ENCODE results near the gene SLC17A5. TPM values are rescaled to one million over a fixed set of nuclear protein-coding genes. Genes with fewer than 3 reads are reported as not detected.
"Not testable (repeated sequence)": the region's sequence is repeated elsewhere in the genome, so short reads cannot be mapped to it uniquely, and the experiment has no call there.

SLC17A5 gene
- total RNA-seq, 1 experiment from 2014 or later: 4.1 TPM

DNA sequence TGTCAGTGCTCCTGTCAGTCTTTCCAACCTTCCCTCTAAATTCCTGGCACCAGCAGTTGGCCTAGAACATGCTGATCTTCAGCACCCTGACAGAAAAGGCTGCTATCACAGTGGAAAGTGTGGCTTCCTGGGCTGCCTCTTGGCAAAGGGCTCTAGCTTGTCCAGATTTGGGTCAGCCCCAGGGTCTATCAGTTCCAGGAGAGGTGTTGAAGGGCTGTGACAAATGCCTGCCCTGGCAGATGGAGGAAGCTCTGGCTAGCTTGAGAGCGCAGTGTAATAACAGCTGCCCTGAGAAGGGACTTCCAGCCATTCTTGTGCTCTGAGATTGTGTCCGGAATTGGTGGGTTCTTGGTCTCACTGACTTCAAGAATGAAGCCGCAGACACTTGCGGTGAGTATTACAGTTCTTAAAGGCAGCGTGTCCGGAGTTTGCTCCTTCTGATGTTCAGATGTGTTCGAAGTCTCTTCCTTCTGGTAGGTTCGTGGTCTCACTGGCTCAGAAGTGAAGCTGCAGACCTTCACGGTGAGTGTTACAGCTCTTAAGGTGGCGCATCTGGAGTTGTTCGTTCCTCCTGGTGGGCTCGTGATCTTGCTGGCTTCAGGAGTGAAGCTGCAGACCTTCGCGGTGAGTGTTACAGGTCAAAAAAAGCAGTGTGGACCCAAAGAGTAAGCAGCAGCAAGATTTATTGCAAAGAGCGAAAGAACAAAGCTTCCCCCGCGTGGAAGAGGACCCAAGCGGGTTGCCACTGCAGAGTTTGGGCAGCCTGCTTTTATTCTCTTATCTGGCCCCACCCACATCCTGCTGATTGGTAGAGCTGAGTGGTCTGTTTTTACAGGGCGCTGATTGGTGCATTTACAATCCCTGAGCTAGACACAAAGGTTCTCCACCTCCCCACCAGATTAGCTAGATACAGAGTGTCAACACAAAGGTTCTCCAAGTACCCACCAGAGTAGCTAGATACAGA lies 82.3 kb downstream of the SLC17A5 start:
- H3K27me3 ChIP-seq; DNase-seq; H3K4me3 ChIP-seq; H3K36me3 ChIP-seq; H3K4me1 ChIP-seq; H3K9me3 ChIP-seq (replicated peaks); H3K27ac ChIP-seq: not testable (repeated sequence)

DNA sequence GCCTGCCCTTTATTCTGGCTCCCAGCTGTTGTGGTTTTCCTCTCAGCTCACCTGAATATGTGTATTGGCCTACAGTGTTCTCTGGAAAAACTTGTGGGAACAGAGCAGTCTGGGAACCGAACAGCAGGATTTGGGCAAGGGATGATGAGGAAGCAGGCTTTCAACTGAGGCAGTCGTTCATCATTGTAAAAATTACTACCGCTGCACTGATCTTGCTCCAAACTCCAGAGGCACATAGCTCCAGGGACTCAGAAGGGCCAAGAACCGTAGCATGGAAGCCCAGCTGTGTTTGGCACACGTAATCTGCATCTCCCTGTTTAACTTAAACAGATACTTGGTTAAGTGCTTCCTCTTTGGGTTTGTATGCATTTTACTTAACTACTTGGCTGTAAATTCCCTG lies 84.7 kb downstream of the SLC17A5 start:
- no peak for DNase-seq
- Histone ChIP-seq H3K27ac (no peak overlapping the region), H3K27me3 (no peaks in the 10 kb centered on the region), H3K36me3 (no peaks in the 10 kb centered on the region), H3K4me1 (peaks cover 15% of the 10 kb centered on the region), H3K4me3 (no peak overlapping the region), H3K9me3 (replicated peaks) (no peaks in the 10 kb centered on the region)

DNA sequence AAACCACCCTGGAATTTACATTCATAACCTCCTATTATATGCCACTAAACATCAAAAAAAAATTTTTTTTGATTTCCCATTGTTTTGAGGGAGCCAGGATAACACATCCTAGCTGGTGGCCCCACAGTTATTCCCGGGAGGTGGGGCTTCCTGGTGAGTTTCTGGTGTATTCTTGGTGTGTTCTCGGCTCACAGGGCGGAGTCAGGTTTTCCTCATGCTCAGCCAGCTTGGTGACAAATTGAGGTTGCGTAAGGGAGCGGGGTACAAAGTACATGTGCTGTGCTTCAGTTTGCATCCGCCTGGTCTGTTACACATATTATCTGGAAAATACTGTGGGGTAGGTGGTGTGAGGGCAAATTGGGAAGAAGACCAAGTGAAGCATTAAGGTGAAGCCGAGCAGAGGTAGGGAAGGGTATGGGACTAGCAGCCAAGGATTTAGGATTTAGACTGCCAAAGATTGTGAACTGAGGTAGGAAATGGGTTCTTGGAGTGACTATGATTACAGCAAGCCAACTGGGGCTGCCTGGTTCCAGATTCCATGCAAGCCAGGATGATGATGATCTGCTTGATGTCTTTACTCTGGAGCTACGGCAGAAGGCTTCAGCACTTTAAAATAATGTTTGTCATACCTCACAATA lies 86.7 kb downstream of the SLC17A5 start:
- Histone ChIP-seq H3K27ac (no peak overlapping the region), H3K4me3 (no peak overlapping the region), H3K4me1 (peaks cover 15% of the 10 kb centered on the region), H3K27me3 (no peaks in the 10 kb centered on the region), H3K36me3 (no peaks in the 10 kb centered on the region), H3K9me3 (replicated peaks) (no peaks in the 10 kb centered on the region)
- no peak for DNase-seq

DNA sequence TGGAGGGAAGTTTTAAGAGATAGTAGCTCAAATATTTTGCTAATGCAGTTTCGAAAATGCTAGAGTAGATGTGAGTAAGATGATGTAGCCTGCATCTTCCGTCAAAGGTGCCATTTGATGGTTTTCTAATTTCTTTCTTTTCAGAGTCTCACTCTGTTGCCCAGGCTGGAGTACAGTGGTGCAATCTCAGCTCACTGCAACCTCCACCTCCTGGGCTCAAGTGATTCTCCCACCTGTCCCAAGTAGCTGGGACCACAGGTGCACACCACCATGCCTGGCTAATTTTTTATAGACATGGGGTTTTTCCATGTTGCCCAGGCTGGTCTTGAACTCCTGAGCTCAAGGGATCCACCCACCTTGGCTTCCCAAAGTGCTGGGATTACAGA lies 87.3 kb downstream of the SLC17A5 start:
- not testable (repeated sequence) for DNase-seq; H3K36me3 ChIP-seq; H3K27me3 ChIP-seq; H3K4me3 ChIP-seq; H3K9me3 ChIP-seq (replicated peaks)
- H3K27ac ChIP-seq: peak overlapping the region; percentile 16; the same call in 1 of the 2 replicates
- H3K4me1 ChIP-seq: peaks cover 15% of the 10 kb centered on the region

DNA sequence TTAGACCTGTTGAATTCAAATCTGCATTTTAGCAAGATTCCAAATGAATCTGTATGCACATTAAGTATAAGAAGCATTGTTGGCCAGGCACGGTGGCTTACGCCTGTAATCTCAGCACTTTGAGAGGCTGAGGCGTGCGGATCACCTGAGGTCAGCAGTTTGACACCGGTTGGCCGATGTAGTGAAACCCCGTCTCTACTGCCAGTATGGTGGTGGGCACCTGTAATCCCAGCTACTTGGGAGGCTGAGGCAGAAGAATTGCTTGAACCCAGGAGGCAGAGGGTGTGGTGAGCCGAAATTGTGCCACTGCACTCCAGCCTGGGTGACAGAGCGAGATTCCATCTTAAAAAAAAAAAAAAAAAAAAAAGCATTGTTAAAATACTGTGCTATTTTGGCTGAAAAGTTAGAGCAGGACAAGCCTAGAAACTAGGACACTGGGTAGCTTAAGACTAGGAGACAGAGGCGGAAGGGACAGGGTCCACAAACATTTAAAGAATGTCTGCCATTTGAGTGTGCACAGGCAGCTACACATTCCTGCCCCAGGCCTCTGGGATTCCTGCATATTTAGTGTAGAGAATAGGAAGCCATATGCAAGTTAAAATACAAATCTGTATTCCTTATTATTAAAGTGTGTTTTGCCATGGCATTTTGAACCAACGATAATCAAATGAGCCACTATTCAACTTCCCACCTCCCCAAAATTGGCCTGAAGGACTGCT lies 87.9 kb downstream of the SLC17A5 start:
- DNase-seq: peak; percentile 29 to 51
- no peaks in the 10 kb centered on the region for H3K36me3 ChIP-seq
- no peak overlapping the region for H3K4me3 ChIP-seq
- H3K9me3 ChIP-seq (replicated peaks): no peaks in the 10 kb centered on the region
- H3K27me3 ChIP-seq: no peaks in the 10 kb centered on the region
- H3K27ac ChIP-seq: peak overlapping the region; percentile 31
- peaks cover 15% of the 10 kb centered on the region for H3K4me1 ChIP-seq

DNA sequence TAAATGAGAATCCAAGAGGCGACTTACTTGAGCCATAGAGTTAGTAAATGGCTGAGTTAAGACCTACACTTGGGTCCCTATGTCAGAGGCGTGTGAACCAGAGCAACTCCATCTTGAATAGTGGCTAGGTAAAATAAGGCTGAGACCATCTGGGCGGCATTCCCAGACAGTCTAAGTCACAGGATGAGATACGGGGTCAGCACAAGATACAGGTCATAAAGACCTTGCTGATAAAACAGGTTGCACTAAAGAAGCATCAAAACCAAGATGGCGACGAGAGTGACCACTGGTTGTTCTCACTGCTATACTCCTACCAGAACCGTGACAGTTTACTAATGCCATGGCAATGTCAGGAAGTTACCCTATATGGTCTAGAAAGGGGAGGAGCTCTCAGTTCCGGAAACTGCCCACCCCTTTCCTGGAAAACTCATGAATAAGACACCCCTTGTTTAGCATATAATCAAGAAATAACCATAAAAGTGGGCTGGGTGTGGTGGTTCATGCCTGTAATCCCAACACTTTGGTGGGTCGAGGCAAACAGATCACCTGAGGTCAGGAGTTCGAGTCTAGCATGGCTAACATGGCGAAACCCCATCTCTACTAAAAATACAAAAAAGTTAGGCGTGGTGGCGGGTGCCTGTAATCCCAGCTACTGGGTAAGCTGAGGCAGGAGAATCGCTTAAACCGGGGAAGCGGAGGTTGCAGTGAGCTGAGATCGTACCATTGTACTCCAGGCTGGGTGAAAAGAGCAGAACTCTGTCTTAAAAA lies 89.0 kb downstream of the SLC17A5 start:
- no peaks in the 10 kb centered on the region for H3K27me3 ChIP-seq
- no peaks in the 10 kb centered on the region for H3K36me3 ChIP-seq
- no peak overlapping the region for H3K4me3 ChIP-seq
- no peak for DNase-seq
- peaks cover 15% of the 10 kb centered on the region for H3K4me1 ChIP-seq
- no peak overlapping the region for H3K27ac ChIP-seq
- H3K9me3 ChIP-seq (replicated peaks): no peaks in the 10 kb centered on the region

DNA sequence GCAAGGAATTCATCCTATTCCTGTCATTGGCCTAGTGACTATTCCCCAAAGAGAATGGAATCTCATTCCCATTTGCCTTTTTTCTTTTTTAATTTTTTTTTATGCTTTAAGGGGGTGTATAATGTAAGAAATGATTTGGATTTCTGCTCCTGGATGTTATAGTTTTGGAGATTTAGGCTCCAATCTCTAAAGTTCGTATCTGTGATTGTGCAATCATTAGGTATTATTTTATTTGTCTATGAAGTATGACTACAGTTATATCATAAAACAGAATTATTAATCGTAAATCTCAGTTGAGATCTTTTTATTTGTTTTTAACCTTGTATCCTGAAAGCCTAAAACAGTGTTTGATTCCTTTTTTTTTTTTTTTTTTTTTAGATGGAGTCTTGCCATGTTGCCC lies 91.2 kb downstream of the SLC17A5 start:
- Histone ChIP-seq H3K27me3 (no peaks in the 10 kb centered on the region), H3K36me3 (no peaks in the 10 kb centered on the region), H3K27ac (no peak overlapping the region), H3K4me3 (no peak overlapping the region), H3K9me3 (replicated peaks) (no peaks in the 10 kb centered on the region), H3K4me1 (peaks cover 15% of the 10 kb centered on the region)
- DNase-seq: no peak

DNA sequence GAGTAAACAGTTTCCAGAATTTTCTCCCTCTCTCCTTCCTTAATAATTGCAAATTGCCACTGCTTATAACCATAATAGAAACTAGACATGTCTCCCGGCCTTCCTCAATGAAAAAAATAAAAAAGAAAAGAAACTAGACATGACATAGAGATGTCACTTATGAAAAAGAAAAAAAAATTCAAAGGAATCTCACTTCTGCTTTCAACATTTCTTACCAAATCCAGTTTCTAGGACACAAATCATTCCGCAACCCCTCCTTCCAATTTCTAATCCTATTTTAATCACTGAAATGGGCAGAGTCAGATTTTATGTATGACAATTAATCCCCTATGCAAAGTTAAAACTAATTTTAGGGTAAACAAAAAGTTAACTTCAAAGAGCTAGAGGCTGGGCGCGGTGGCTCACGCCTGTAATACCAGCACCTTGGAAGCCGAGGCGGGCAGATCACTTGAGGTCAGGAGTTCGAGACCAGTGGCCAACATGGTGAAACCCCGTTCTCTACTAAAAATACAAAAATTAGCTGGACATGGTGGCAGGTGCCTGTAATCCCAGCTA lies 92.9 kb downstream of the SLC17A5 start:
- no peak overlapping the region for H3K27ac ChIP-seq
- no peak overlapping the region for H3K4me3 ChIP-seq
- no peak for DNase-seq
- H3K27me3 ChIP-seq: no peaks in the 10 kb centered on the region
- no peaks in the 10 kb centered on the region for H3K36me3 ChIP-seq
- H3K9me3 ChIP-seq (replicated peaks): no peaks in the 10 kb centered on the region
- H3K4me1 ChIP-seq: peaks cover 6% of the 10 kb centered on the region

DNA sequence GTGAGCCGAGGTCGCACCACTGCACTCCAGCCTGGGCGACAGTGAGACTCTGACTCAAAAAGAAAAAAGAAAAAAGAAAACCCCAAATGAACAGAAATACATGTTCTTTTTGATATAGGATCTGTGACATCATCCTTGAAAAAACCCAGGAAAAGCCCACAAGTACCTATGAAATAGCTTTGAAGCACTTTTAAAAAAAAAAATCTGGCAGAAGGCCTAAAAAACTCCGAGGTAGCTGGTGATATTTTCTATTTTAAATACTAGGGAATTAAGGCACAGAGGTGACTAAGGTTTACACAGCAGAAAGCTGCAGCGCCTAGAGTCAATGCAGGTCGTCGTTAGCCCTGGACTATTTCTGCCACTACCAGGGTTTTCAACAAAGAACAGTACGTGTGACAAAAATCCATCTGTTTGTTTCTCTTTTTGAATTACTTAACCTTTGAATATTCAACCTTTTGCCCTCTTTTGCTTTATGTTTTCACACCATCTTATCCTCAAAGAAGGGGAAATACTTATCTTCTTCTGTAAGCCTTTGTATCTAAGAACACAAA lies 93.5 kb downstream of the SLC17A5 start:
- Histone ChIP-seq H3K27ac (no peak overlapping the region), H3K36me3 (no peaks in the 10 kb centered on the region), H3K4me3 (no peak overlapping the region), H3K27me3 (no peaks in the 10 kb centered on the region), H3K4me1 (peaks cover under 1% of the 10 kb centered on the region), H3K9me3 (replicated peaks) (no peaks in the 10 kb centered on the region)
- no peak for DNase-seq

DNA sequence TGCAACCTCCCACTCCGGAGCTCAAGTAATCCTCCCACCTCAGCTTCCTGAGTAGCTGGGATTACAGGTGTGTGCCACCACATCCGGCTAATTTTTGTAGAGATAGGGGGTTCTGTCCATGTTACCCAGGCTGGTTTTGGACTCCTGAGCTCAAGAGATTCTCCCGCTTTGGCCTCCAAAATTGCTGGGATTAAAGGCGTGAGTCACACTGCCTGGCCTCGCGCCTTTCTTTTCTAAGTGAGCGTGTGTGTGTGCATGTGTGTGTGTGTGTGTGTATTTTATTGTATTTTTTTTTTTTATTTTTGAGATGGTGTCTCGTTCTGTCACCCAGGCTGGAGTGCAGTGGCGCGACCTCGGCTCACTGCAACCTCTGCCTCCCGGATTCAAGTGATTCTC lies 94.4 kb downstream of the SLC17A5 start:
- H3K4me1 ChIP-seq; H3K27me3 ChIP-seq; DNase-seq; H3K36me3 ChIP-seq; H3K9me3 ChIP-seq (replicated peaks); H3K27ac ChIP-seq; H3K4me3 ChIP-seq: not testable (repeated sequence)

DNA sequence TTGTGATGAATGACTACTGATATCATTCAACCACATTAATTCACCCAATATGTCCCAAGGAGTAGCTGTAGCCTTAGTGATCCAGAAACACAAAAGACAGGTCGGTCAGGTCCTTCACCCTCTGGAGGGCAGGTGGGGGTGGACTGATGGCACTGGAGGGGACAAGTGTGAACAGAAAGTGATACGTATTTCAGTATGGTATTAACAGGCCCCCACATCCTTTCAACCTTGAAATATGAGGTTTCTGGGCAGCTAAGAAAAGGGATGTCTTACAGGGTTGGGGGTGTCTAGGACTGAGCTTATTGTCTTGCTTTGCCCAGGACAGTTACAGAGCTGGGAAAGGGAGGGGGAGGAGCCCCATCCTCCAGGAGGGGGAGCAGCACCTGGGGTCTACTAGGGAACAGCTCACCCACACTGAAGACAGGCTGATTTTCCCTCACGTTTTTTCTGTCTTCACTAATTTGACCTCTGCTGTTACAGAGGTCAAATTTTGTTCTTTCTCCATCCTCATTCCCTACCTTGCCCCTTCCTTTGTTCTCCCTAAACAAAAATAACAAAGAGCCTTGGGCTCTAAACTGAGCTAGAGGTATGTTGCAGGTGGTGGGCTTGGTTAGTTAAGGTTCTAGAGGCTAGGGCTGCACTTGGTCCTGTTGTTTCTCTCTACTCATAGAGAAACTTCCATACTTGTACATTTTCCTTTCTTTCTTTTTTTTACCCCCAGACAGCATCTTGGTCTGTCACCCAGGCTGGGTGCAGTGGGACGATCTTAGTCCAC lies 95.0 kb downstream of the SLC17A5 start:
- no peaks in the 10 kb centered on the region for H3K36me3 ChIP-seq
- H3K9me3 ChIP-seq (replicated peaks): no peaks in the 10 kb centered on the region
- H3K4me3 ChIP-seq: no peak overlapping the region
- H3K4me1 ChIP-seq: no peaks in the 10 kb centered on the region
- no peak overlapping the region for H3K27ac ChIP-seq
- DNase-seq: no peak
- H3K27me3 ChIP-seq: no peaks in the 10 kb centered on the region

DNA sequence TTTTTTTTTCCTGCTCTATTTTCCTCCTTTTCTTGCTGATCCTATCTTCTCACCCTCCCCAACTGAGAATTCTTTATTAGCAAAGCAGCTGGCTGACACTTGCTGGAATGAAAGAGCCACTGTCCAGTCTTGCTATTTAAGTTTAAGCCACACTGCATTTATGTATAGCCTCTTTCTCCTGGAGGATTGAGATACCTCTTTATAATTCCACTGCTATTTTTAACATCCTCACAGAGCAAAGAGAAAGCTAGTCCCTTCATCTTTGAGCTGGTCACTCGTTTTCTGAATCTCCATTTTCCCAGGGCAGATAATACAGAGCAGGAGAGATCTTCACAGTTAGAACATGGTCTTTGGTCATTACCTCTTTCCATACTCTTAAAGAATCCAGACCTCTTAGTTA lies 97.0 kb downstream of the SLC17A5 start:
- Histone ChIP-seq H3K36me3 (no peaks in the 10 kb centered on the region), H3K4me1 (no peaks in the 10 kb centered on the region), H3K27ac (no peak overlapping the region), H3K4me3 (no peak overlapping the region), H3K9me3 (replicated peaks) (no peaks in the 10 kb centered on the region), H3K27me3 (no peaks in the 10 kb centered on the region)
- DNase-seq: peak in 1 of 2 experiments; percentile 40

DNA sequence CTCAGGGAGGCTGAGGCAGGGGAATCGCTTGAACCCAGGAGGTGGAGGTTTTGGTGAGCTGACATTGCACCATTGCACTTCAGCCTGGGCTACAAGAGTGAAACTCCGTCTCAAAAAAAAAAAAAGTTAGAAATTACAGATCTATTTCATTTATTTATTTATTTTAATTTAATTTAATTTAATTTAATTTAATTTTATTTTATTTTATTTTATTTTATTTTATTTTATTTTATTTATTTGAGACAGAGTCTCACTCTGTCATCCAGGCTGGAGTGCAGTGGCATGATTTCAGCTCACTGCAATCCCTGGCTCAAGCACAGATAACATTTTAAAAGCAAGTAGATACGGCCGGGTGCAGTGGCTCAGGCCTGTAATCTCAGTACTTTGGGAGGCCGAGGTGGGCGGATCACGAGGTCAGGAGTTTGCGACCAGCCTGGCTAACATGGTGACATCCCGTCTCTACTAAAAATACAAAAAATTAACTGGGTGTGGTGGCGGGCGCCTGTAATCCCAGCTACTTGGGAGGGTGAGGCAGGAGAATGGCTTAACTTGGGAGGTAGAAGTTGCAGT lies 98.3 kb downstream of the SLC17A5 start:
- H3K27ac ChIP-seq; H3K36me3 ChIP-seq; H3K9me3 ChIP-seq (replicated peaks); H3K27me3 ChIP-seq; H3K4me3 ChIP-seq; DNase-seq; H3K4me1 ChIP-seq: not testable (repeated sequence)
